Stimulated activated CD4-positive, alpha-beta T cell treated with anti-CD3 and anti-CD28 coated beads, Interleukin-1b, Interleukin-23, amount 100 ng/mL, for 4 hours (primary cell): ENCODE results near the gene SFT2D1.
"Not testable (repeated sequence)": the region's sequence is repeated elsewhere in the genome, so short reads cannot be mapped to it uniquely, and the experiment has no call there.

Experiments
- DNase-seq, 2 donors: peaks; one replicate each; pipeline ENCODE4 v3.0.0-alpha.2; 2020; ENCODE audit warnings: low read depth in 2 of 2

SFT2D1 gene

GRCh38 chr6:166342349-166343149, at the start of gene SFT2D1:
Gene SFT2D1 (minus strand): TSS chr6:166342545. CDS start chr6:166342481, 64 bp downstream.
- DNase-seq, result peak; percentile 59 to 74

- no peak for DNase-seq
Observed at GRCh38 chr6:166389119-166389518, 46.8 kb upstream of the SFT2D1 start.

GRCh38 chr6:166388290-166389004, 46.1 kb upstream of the SFT2D1 start:
- DNase-seq, result no peak

- no peak for DNase-seq
Observed at GRCh38 chr6:166387642-166388289, 45.4 kb upstream of the SFT2D1 start.

GRCh38 chr6:166387098-166387497, 44.8 kb upstream of the SFT2D1 start:
- not testable (repeated sequence) for DNase-seq

GRCh38 chr6:166386111-166386510, 43.8 kb upstream of the SFT2D1 start:
- DNase-seq, result no peak

GRCh38 chr6:166383802-166384363, 41.5 kb upstream of the SFT2D1 start:
- peak; percentile 8 to 15 for DNase-seq

- DNase-seq, result peak; percentile 83 to 93
Observed at GRCh38 chr6:166382933-166383801, 40.8 kb upstream of the SFT2D1 start, which contains the start of gene MPC1. Gene MPC1 (minus strand): TSS chr6:166382940. CDS start chr6:166382876, 64 bp downstream.

- DNase-seq, result no peak
Observed at GRCh38 chr6:166382500-166382932, 40.2 kb upstream of the SFT2D1 start.

DNA sequence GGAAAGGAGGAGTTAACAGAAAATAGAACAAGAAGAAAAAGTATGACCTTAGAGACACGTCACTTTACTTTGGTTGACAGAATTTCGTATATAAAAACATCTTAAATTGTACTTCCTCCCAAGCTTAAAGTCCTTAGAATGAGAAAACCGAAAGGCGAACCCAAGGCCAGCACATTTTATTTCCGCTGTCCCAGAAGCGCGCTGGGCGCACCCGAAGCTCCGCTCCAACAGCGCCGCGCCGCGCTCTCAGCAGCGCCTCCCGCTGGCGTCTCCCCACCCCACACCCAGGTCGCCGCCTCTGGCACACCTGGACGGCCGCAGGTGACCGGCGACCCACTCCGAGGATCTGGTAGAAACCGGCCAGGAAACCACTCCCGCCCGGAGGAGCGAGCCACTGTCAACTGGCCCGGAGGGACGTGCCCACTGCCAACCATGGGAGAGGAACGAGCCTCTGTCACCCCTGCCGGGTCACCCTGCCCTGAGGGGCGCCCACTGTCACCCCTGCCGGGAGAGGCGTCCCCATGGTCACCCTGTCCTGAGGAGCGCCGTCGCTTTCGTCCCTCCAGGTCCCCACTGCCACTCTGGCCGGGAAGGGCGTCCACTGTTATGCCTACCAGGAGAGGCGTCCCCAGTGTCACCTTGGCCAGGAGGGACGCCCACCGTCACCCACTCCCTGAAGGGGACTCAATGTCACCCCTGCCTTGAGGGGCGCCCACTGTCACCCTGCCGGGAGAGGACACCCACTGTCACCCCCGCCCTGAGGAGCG, 39.6 kb upstream of the SFT2D1 start:
- DNase-seq, result peak; percentile 44 to 58

- no peak for DNase-seq
Observed at GRCh38 chr6:166381381-166381732, 39.0 kb upstream of the SFT2D1 start.

- DNase-seq, result no peak
Observed at GRCh38 chr6:166379800-166380199, 37.5 kb upstream of the SFT2D1 start.

DNA sequence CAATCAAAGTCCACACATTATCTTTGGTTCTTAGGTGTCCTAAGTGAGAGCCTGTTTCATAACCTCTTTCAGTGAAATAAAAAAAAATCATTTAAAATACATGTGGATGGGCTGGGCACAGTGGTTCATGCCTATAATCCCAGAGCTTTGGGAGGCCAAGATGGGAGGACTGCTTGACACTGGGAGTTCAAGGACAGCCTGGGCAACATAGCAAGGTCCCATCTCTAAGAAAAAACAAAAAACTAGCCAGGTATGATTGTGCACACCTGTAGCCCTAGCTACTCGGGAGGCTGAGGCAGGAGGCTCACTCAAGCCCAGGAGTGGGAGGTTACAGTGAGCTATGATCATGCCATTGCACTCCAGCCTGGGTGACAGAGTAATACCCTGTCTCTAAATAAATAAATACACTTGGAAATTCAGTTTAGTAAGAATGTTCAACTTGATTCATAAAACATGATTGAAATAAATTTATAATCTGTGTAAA, 36.8 kb upstream of the SFT2D1 start:
- DNase-seq, result no peak

DNA sequence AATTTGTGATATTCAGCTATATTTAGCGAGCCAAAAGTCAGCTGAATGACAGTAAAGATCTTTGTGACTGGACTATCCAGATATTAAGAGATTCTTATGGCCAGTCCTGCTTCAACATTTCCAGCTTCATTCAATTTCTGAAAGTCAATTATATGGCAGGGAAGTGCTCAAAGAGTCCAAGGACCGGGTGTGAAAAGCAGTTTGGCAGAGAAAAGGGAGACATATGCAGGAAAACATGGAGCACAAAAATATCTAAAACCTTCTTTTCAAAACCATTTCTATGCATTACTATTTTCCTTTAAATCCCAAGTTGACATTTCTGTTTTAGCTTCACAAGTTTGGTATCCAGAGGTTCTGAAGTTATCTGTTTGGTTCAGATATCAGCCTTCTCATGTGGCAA, 35.4 kb upstream of the SFT2D1 start:
- DNase-seq, result no peak

- DNase-seq, result no peak
Observed at GRCh38 chr6:166375013-166375412, 32.7 kb upstream of the SFT2D1 start.

GRCh38 chr6:166370489-166370888, 28.1 kb upstream of the SFT2D1 start:
- no peak for DNase-seq

GRCh38 chr6:166369782-166370181, 27.4 kb upstream of the SFT2D1 start:
- DNase-seq, result no peak

GRCh38 chr6:166366921-166367320, 24.6 kb upstream of the SFT2D1 start:
- no peak for DNase-seq

- no peak for DNase-seq
Observed at GRCh38 chr6:166365806-166366205, 23.5 kb upstream of the SFT2D1 start.

DNA sequence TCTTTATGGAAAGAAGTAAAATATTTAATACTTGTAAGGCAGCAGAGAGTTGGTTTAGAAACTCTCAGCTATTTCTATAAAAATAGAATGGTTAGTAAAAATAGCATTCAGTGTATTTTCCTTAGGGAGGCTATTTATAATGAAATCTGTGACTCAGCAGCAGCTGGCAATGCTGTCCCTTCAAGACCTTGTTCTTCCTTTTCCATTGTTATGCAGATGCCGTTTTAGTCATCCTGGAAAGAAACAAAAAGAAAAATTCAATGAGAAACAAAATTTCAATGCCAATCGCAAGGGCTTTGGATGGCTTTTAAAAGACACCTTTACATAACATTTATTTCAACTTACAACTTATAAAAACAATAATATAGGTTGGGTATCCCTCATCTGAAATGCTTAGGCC, 22.9 kb upstream of the SFT2D1 start:
- DNase-seq, result no peak
